Ishikawa (cell line): Measurements from ENCODE around the gene EBLN2.

Source experiments
- CEBPB ChIP-seq: IDR thresholded peaks from 2 replicates; pipeline ENCODE4 v1.6.1; 2012
- CREB1 ChIP-seq: IDR thresholded peaks from 2 replicates; pipeline ENCODE4 v1.6.1; 2012; ENCODE audit warnings: low read depth
- EGR1 ChIP-seq: IDR thresholded peaks from 2 replicates; pipeline ENCODE4 v1.6.1; 2012
- EP300 ChIP-seq: IDR thresholded peaks from 2 replicates; pipeline ENCODE4 v1.6.1; 2012; ENCODE audit warnings: borderline replicate concordance
- FOXM1 ChIP-seq: IDR thresholded peaks from 2 replicates; pipeline ENCODE4 v1.6.1; 2012; ENCODE audit warnings: low read depth, borderline replicate concordance
- MAX ChIP-seq: IDR thresholded peaks from 2 replicates; pipeline ENCODE4 v1.6.1; 2012
- NFIC ChIP-seq: IDR thresholded peaks from 2 replicates; pipeline ENCODE4 v1.6.1; 2012
- RAD21 ChIP-seq: IDR thresholded peaks from 2 replicates; pipeline ENCODE4 v1.6.1; 2012; ENCODE audit warnings: low read depth
- REST ChIP-seq: IDR thresholded peaks from 2 replicates; pipeline ENCODE4 v1.6.1; 2012; ENCODE audit warnings: low read depth, mild to moderate bottlenecking
- TAF1 ChIP-seq: IDR thresholded peaks from 2 replicates; pipeline ENCODE4 v1.6.1; 2012; ENCODE audit warnings: low read depth, mild to moderate bottlenecking
- TCF12 ChIP-seq: IDR thresholded peaks from 2 replicates; pipeline ENCODE4 v1.6.1; 2012; ENCODE audit warnings: low read depth
- TEAD4 ChIP-seq: IDR thresholded peaks from 2 replicates; pipeline ENCODE4 v1.6.1; 2012
- USF1 ChIP-seq: IDR thresholded peaks from 2 replicates; pipeline ENCODE4 v1.6.1; 2012
- YY1 ChIP-seq: IDR thresholded peaks from 2 replicates; pipeline ENCODE4 v1.6.1; 2012; ENCODE audit warnings: low read depth
- ZBTB7A ChIP-seq: IDR thresholded peaks from 2 replicates; pipeline ENCODE4 v1.6.1; 2012; ENCODE audit warnings: low read depth

EBLN2 gene

GRCh38 chr3:73061416-73061815, at the start of gene EBLN2:
Gene EBLN2, plus strand, starts transcription at chr3:73061659. Its CDS starts 423 bp downstream, at chr3:73062082.
- TF ChIP-seq MAX (no peak), NFIC (no peak)

- no peak for TF ChIP-seq ZBTB7A
- no peak for TF ChIP-seq CEBPB
- TF ChIP-seq RAD21 = no peak
- no peak for TF ChIP-seq NFIC
- no peak for TF ChIP-seq YY1
- no peak for TF ChIP-seq MAX
- no peak for TF ChIP-seq TEAD4
- no peak for TF ChIP-seq EGR1
- TF ChIP-seq TAF1 = no peak
- no peak for TF ChIP-seq TCF12
- no peak for TF ChIP-seq USF1
- TF ChIP-seq CREB1 = no peak
- TF ChIP-seq FOXM1 = no peak
- no peak for TF ChIP-seq EP300
- TF ChIP-seq REST = no peak
Observed at GRCh38 chr3:73018298-73018697, 43.2 kb upstream of the EBLN2 start.

- TF ChIP-seq YY1 = no peak
- no peak for TF ChIP-seq NFIC
Observed at GRCh38 chr3:73018790-73019441, 42.5 kb upstream of the EBLN2 start.

GRCh38 chr3:73021301-73021835, 40.1 kb upstream of the EBLN2 start:
- TF ChIP-seq EP300 = no peak
- TF ChIP-seq ZBTB7A = no peak

- no peak for TF ChIP-seq ZBTB7A
- no peak for TF ChIP-seq CEBPB
- TF ChIP-seq NFIC = no peak
- peak; percentile 73 for TF ChIP-seq USF1
- TF ChIP-seq CREB1 = no peak
Observed at GRCh38 chr3:73024836-73025235, 36.6 kb upstream of the EBLN2 start.

GRCh38 chr3:73026111-73026759, 35.2 kb upstream of the EBLN2 start:
- TF ChIP-seq CREB1 = no peak
- TF ChIP-seq EP300 = no peak
- no peak for TF ChIP-seq NFIC
- TF ChIP-seq YY1 = no peak
- TF ChIP-seq CEBPB = no peak
- TF ChIP-seq TAF1 = no peak
- no peak for TF ChIP-seq RAD21
- TF ChIP-seq TEAD4 = no peak
- no peak for TF ChIP-seq FOXM1
- TF ChIP-seq ZBTB7A = no peak
- TF ChIP-seq REST = no peak
- TF ChIP-seq TCF12 = no peak
- no peak for TF ChIP-seq MAX
- TF ChIP-seq USF1 = no peak
- no peak for TF ChIP-seq EGR1
